Activated CD4-positive, alpha-beta T cell treated with anti-CD3 and anti-CD28 coated beads for 24 hours (primary cell): ENCODE data around the gene GPHB5.
"Not testable (repeated sequence)": the region's sequence is repeated elsewhere in the genome, so short reads cannot be mapped to it uniquely, and the experiment has no call there.

Source experiments
- DNase-seq, 2 donors: peaks; one replicate each; pipeline ENCODE4 v3.0.0-alpha.2; 2020; ENCODE audit warnings: low read depth in 2 of 2

GPHB5 gene

GRCh38 chr14:63295231-63295685 lies 23.5 kb downstream of the GPHB5 start:
- DNase-seq = no peak

- DNase-seq = no peak
These were observed 25.9 kb downstream of the GPHB5 start for GRCh38 chr14:63292805-63293204.

GRCh38 chr14:63290741-63291430 lies 27.8 kb downstream of the GPHB5 start:
- DNase-seq = no peak

- no peak for DNase-seq
These were observed 29.9 kb downstream of the GPHB5 start for GRCh38 chr14:63288853-63289252.

GRCh38 chr14:63287666-63288483 lies 30.9 kb downstream of the GPHB5 start:
- no peak for DNase-seq

GRCh38 chr14:63286071-63286470 lies 32.7 kb downstream of the GPHB5 start:
- no peak for DNase-seq

- no peak for DNase-seq
These were observed 34.9 kb downstream of the GPHB5 start for GRCh38 chr14:63283884-63284248.

- DNase-seq = no peak
These were observed 35.5 kb downstream of the GPHB5 start for GRCh38 chr14:63282997-63283883.

GRCh38 chr14:63279933-63280332 lies 38.8 kb downstream of the GPHB5 start:
- DNase-seq = not testable (repeated sequence)

GRCh38 chr14:63277591-63278183 lies 41.0 kb downstream of the GPHB5 start:
- no peak for DNase-seq

- no peak for DNase-seq
These were observed 42.0 kb downstream of the GPHB5 start for GRCh38 chr14:63276492-63277342.

- DNase-seq = no peak
These were observed 42.7 kb downstream of the GPHB5 start for GRCh38 chr14:63276016-63276415.

- no peak for DNase-seq
These were observed 43.1 kb downstream of the GPHB5 start for GRCh38 chr14:63275611-63276010.

GRCh38 chr14:63273717-63274655 lies 44.7 kb downstream of the GPHB5 start:
- DNase-seq = no peak

GRCh38 chr14:63273129-63273528 lies 45.6 kb downstream of the GPHB5 start:
- no peak for DNase-seq

GRCh38 chr14:63269561-63270225 lies 49.0 kb downstream of the GPHB5 start:
- DNase-seq = no peak

- no peak for DNase-seq
These were observed 50.0 kb downstream of the GPHB5 start for GRCh38 chr14:63268771-63269170.

GRCh38 chr14:63267171-63267570 lies 51.6 kb downstream of the GPHB5 start:
- no peak for DNase-seq

GRCh38 chr14:63266106-63266505 lies 52.6 kb downstream of the GPHB5 start:
- no peak for DNase-seq
